Hepatocyte (in vitro differentiated cells): ENCODE measurements around the gene CARS1.

Experiments used
- EZH2phosphoT487 ChIP-seq: fragments of 200-600 bp; sonication (generic); IDR thresholded peaks from one replicate; pipeline ENCODE4 v1.6.1; 2018; ENCODE audit warnings: antibody characterized with exemption, mild to moderate bottlenecking, low read depth, moderate library complexity; ENCODE audit not compliant: unreplicated experiment, severe bottlenecking
- TF ChIP-seq, protein P1 (sequence below): fragments of 200-600 bp; sonication (generic); IDR thresholded peaks from 2 replicates; pipeline ENCODE4 v1.5.1; 2016; ENCODE audit warnings: antibody characterized with exemption, mild to moderate bottlenecking; ENCODE audit not compliant: poor library complexity

DNA sequence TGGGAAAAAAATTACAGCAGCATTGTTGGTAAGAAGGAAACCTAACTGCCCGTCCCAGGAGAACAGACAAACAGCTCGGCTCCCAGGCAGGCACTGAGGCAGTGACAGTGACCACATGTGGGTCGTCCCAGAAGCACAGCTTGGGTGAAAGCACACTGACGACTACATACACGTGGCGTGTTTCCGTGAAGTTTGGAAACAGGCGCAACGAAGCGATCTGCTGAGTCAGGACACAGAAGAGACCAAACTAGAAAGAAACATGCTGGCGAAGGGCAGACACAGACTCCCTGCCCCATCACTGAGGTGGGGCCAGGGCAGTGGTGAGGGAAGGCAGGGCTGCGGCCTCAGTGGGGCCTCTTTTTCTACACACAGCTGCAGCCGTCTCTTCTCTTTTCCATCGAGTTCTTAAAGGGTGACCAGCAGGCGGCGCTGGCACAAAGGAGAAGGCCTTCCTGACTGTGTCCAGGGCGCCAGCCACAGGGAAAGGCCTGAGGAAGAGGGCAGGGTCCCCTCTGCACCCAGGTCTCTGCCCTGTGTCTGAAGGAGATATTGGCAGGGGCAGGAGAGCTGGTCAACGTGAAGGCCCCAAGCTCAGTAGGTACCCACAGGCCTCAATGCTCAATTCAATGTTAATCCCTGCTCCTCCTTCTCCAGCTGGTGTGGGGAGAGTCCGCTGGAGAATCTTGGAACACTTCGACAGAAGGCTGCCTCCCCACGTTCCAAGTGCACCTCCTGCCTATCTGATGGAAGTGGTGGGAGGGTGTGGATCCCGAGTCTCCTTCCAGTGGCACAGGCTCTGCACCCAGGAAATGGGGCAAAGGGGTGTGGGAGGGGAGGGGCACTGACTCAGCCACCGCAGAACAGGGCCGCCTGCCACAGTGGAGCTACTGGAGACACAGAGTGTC lies 19.9 kb downstream of the CARS1 start:
- TF ChIP-seq, protein P1, sequence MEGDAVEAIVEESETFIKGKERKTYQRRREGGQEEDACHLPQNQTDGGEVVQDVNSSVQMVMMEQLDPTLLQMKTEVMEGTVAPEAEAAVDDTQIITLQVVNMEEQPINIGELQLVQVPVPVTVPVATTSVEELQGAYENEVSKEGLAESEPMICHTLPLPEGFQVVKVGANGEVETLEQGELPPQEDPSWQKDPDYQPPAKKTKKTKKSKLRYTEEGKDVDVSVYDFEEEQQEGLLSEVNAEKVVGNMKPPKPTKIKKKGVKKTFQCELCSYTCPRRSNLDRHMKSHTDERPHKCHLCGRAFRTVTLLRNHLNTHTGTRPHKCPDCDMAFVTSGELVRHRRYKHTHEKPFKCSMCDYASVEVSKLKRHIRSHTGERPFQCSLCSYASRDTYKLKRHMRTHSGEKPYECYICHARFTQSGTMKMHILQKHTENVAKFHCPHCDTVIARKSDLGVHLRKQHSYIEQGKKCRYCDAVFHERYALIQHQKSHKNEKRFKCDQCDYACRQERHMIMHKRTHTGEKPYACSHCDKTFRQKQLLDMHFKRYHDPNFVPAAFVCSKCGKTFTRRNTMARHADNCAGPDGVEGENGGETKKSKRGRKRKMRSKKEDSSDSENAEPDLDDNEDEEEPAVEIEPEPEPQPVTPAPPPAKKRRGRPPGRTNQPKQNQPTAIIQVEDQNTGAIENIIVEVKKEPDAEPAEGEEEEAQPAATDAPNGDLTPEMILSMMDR, result peak; percentile 80
- no peak for TF ChIP-seq EZH2phosphoT487
